ENCODE measurements around the gene HHLA2.
"Not testable (repeated sequence)": the region's sequence is repeated elsewhere in the genome, so short reads cannot be mapped to it uniquely, and the experiment has no call there.

HHLA2 gene

GRCh38 chr3:108376026-108376425, 79.7 kb downstream of the HHLA2 start:
- Histone ChIP-seq H4K20me1 (ENCODE audit: insufficient read depth, low read length) (no peaks in the 10 kb centered on the region), H3K27me3 (ENCODE audit: insufficient read depth, low read length) (no peaks in the 10 kb centered on the region), H3K36me3 (ENCODE audit: insufficient read depth, low read length) (no peaks in the 10 kb centered on the region), H3K79me2 (ENCODE audit: insufficient read depth, low read length) (no peaks in the 10 kb centered on the region), H3K27ac (ENCODE audit: low read depth, low read length, poor library complexity, severe bottlenecking) (no peak overlapping the region), H3K9me3 (ENCODE audit: low read length) (no peaks in the 10 kb centered on the region), H3K4me1 (ENCODE audit: insufficient read depth, low read length, severe bottlenecking) (no peaks in the 10 kb centered on the region), H3F3A (ENCODE audit: insufficient read depth, low read length) (no peaks in the 10 kb centered on the region), H3K9me2 (ENCODE audit: low read depth, low read length) (no peaks in the 10 kb centered on the region), H3K4me2 (ENCODE audit: low read length) (no peak overlapping the region), H3K9ac (ENCODE audit: low read length) (no peak overlapping the region), H2AFZ (ENCODE audit: low read length) (no peak overlapping the region), H3K4me3 (ENCODE audit: low read depth, low read length, poor library complexity, severe bottlenecking) (no peak overlapping the region)
- TF ChIP-seq CTCF (IDR thresholded peaks at IDR 0.05; ENCODE audit: low read length) (no peak), EZH2 (IDR thresholded peaks at IDR 0.05; ENCODE audit: borderline replicate concordance, low read length) (no peak)

GRCh38 chr3:108377384-108377783, 81.0 kb downstream of the HHLA2 start:
- Histone ChIP-seq H3K27ac (ENCODE audit: low read depth, low read length, poor library complexity, severe bottlenecking) (no peak overlapping the region), H3K79me2 (ENCODE audit: insufficient read depth, low read length) (no peaks in the 10 kb centered on the region), H3K9me3 (ENCODE audit: low read length) (no peaks in the 10 kb centered on the region), H4K20me1 (ENCODE audit: insufficient read depth, low read length) (no peaks in the 10 kb centered on the region), H3K4me3 (ENCODE audit: low read depth, low read length, poor library complexity, severe bottlenecking) (no peak overlapping the region), H3K9ac (ENCODE audit: low read length) (no peak overlapping the region), H3K4me2 (ENCODE audit: low read length) (no peak overlapping the region), H3K36me3 (ENCODE audit: insufficient read depth, low read length) (no peaks in the 10 kb centered on the region), H2AFZ (ENCODE audit: low read length) (no peak overlapping the region), H3F3A (ENCODE audit: insufficient read depth, low read length) (no peaks in the 10 kb centered on the region), H3K9me2 (ENCODE audit: low read depth, low read length) (no peaks in the 10 kb centered on the region), H3K4me1 (ENCODE audit: insufficient read depth, low read length, severe bottlenecking) (no peaks in the 10 kb centered on the region), H3K27me3 (ENCODE audit: insufficient read depth, low read length) (no peaks in the 10 kb centered on the region)
- no peak for TF ChIP-seq CTCF (IDR thresholded peaks at IDR 0.05; ENCODE audit: low read length)
- no peak for TF ChIP-seq EZH2 (IDR thresholded peaks at IDR 0.05; ENCODE audit: borderline replicate concordance, low read length)

- Histone ChIP-seq H3K79me2 (ENCODE audit: insufficient read depth, low read length) (no peaks in the 10 kb centered on the region), H3F3A (ENCODE audit: insufficient read depth, low read length) (no peaks in the 10 kb centered on the region), H3K27ac (ENCODE audit: low read depth, low read length, poor library complexity, severe bottlenecking) (no peak overlapping the region), H3K4me2 (ENCODE audit: low read length) (no peak overlapping the region), H3K9me2 (ENCODE audit: low read depth, low read length) (no peaks in the 10 kb centered on the region), H3K36me3 (ENCODE audit: insufficient read depth, low read length) (no peaks in the 10 kb centered on the region), H3K9me3 (ENCODE audit: low read length) (no peaks in the 10 kb centered on the region), H3K27me3 (ENCODE audit: insufficient read depth, low read length) (no peaks in the 10 kb centered on the region), H4K20me1 (ENCODE audit: insufficient read depth, low read length) (no peaks in the 10 kb centered on the region), H3K9ac (ENCODE audit: low read length) (no peak overlapping the region), H2AFZ (ENCODE audit: low read length) (no peak overlapping the region), H3K4me3 (ENCODE audit: low read depth, low read length, poor library complexity, severe bottlenecking) (no peak overlapping the region), H3K4me1 (ENCODE audit: insufficient read depth, low read length, severe bottlenecking) (no peaks in the 10 kb centered on the region)
- TF ChIP-seq EZH2 (IDR thresholded peaks at IDR 0.05; ENCODE audit: borderline replicate concordance, low read length) = no peak
- no peak for TF ChIP-seq CTCF (IDR thresholded peaks at IDR 0.05; ENCODE audit: low read length)
Observed at GRCh38 chr3:108378153-108378951, 82.0 kb downstream of the HHLA2 start.

DNA sequence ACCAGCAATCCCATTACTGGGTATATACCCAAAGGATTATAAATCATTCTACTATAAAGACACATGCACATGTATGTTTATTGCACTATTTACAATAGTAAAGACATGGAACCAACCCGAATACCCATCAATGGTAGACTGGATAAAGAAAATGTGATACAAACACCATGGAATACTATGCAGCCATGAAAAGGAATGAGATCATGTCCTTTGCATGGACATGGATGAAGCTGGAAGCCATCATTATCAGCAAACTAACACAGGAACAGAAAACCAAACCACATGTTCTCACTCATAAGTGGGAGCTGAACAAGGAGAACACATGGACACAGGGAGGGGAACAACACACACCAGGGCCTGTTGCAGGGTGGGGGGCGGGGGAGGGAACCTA, 82.6 kb downstream of the HHLA2 start:
- H3K4me2 ChIP-seq (ENCODE audit: low read length) = not testable (repeated sequence)

More for the DNA sequence above, 82.6 kb downstream of the HHLA2 start:
- not testable (repeated sequence) for H3K9ac ChIP-seq (ENCODE audit: low read length); H3K79me2 ChIP-seq (ENCODE audit: insufficient read depth, low read length); H3F3A ChIP-seq (ENCODE audit: insufficient read depth, low read length); H3K9me3 ChIP-seq (ENCODE audit: low read length); H4K20me1 ChIP-seq (ENCODE audit: insufficient read depth, low read length); H3K36me3 ChIP-seq (ENCODE audit: insufficient read depth, low read length); H3K4me1 ChIP-seq (ENCODE audit: insufficient read depth, low read length, severe bottlenecking); H3K9me2 ChIP-seq (ENCODE audit: low read depth, low read length); H2AFZ ChIP-seq (ENCODE audit: low read length); H3K27me3 ChIP-seq (ENCODE audit: insufficient read depth, low read length); H3K4me3 ChIP-seq (ENCODE audit: low read depth, low read length, poor library complexity, severe bottlenecking); H3K27ac ChIP-seq (ENCODE audit: low read depth, low read length, poor library complexity, severe bottlenecking)
